ENCODE results near the gene INSYN2B. TPM values are rescaled to one million over a fixed set of nuclear protein-coding genes. Genes with fewer than 3 reads are reported as not detected.

Gene INSYN2B
- total RNA-seq, 6 donors from 2014 or later, result 0.06 to 0.10 TPM; not detected in 4

GRCh38 chr5:169913479-169913878, 66.8 kb downstream of the INSYN2B start:
- Histone ChIP-seq H3K4me3 (no peak overlapping the region), H3K27ac (no peak overlapping the region), H3K9me3 (no peaks in the 10 kb centered on the region), H3K36me3 (no peaks in the 10 kb centered on the region), H3K27me3 (no peaks in the 10 kb centered on the region), H3K4me1 (no peaks in the 10 kb centered on the region)
- no peak for DNase-seq
- TF ChIP-seq POLR2A (IDR thresholded peaks at IDR 0.05) (no peak), CTCF (IDR thresholded peaks at IDR 0.05) (no peak), POLR2AphosphoS5 (IDR thresholded peaks at IDR 0.05) (no peak), EP300 (IDR thresholded peaks at IDR 0.05) (no peak)
- WGBS, 2 donors, result 81 to 85% methylated on average over 2 of the region's 2 CpGs
- no peak for ATAC-seq (ENCODE audit: low FRiP score in 2 of 2)

- no peak overlapping the region for H3K27ac ChIP-seq
- no peaks in the 10 kb centered on the region for H3K27me3 ChIP-seq
- no peaks in the 10 kb centered on the region for H3K36me3 ChIP-seq
- 80 to 88% methylated on average over 4 of the region's 4 CpGs for WGBS, 2 donors
- DNase-seq (no peak), ATAC-seq (ENCODE audit: low FRiP score in 2 of 2) (no peak)
- no peak for TF ChIP-seq POLR2A (IDR thresholded peaks at IDR 0.05)
- no peak for TF ChIP-seq CTCF (IDR thresholded peaks at IDR 0.05)
- no peak for TF ChIP-seq EP300 (IDR thresholded peaks at IDR 0.05)
- TF ChIP-seq POLR2AphosphoS5 (IDR thresholded peaks at IDR 0.05), result no peak
- H3K4me1 ChIP-seq, result no peaks in the 10 kb centered on the region
- H3K4me3 ChIP-seq, result no peak overlapping the region
- no peaks in the 10 kb centered on the region for H3K9me3 ChIP-seq
These were observed 68.7 kb downstream of the INSYN2B start for GRCh38 chr5:169911448-169912212.

GRCh38 chr5:169910393-169910792, 69.9 kb downstream of the INSYN2B start:
- 69 to 90% methylated on average over 5 of the region's 5 CpGs for WGBS, 2 donors
- ATAC-seq (ENCODE audit: low FRiP score in 2 of 2) (no peak), DNase-seq (no peak)
- Histone ChIP-seq H3K4me1 (no peaks in the 10 kb centered on the region), H3K27ac (no peak overlapping the region), H3K4me3 (no peak overlapping the region), H3K9me3 (no peaks in the 10 kb centered on the region), H3K36me3 (no peaks in the 10 kb centered on the region), H3K27me3 (no peaks in the 10 kb centered on the region)
- TF ChIP-seq POLR2A (IDR thresholded peaks at IDR 0.05), result no peak
- no peak for TF ChIP-seq CTCF (IDR thresholded peaks at IDR 0.05)
- TF ChIP-seq EP300 (IDR thresholded peaks at IDR 0.05), result no peak
- TF ChIP-seq POLR2AphosphoS5 (IDR thresholded peaks at IDR 0.05), result no peak

- ATAC-seq (ENCODE audit: low FRiP score in 2 of 2) (no peak), DNase-seq (no peak)
- 72 to 97% methylated on average over 3 of the region's 3 CpGs for WGBS, 2 donors
- H3K36me3 ChIP-seq, result no peaks in the 10 kb centered on the region
- no peak overlapping the region for H3K27ac ChIP-seq
- no peaks in the 10 kb centered on the region for H3K4me1 ChIP-seq
- no peaks in the 10 kb centered on the region for H3K27me3 ChIP-seq
- TF ChIP-seq POLR2AphosphoS5 (IDR thresholded peaks at IDR 0.05), result no peak
- no peak for TF ChIP-seq CTCF (IDR thresholded peaks at IDR 0.05)
- no peak for TF ChIP-seq EP300 (IDR thresholded peaks at IDR 0.05)
- no peak for TF ChIP-seq POLR2A (IDR thresholded peaks at IDR 0.05)
- H3K9me3 ChIP-seq, result no peaks in the 10 kb centered on the region
- no peak overlapping the region for H3K4me3 ChIP-seq
These were observed 70.3 kb downstream of the INSYN2B start for GRCh38 chr5:169909945-169910344.

GRCh38 chr5:169908864-169909263, 71.4 kb downstream of the INSYN2B start:
- H3K4me1 ChIP-seq, result no peaks in the 10 kb centered on the region
- no peak for DNase-seq
- no peaks in the 10 kb centered on the region for H3K36me3 ChIP-seq
- no peak for ATAC-seq (ENCODE audit: low FRiP score in 2 of 2)
- no peaks in the 10 kb centered on the region for H3K27me3 ChIP-seq
- TF ChIP-seq POLR2A (IDR thresholded peaks at IDR 0.05) (no peak), POLR2AphosphoS5 (IDR thresholded peaks at IDR 0.05) (no peak), EP300 (IDR thresholded peaks at IDR 0.05) (no peak), CTCF (IDR thresholded peaks at IDR 0.05) (no peak)
- 88 to 100% methylated on average over 1 of the region's 1 CpG for WGBS, 2 donors
- no peak overlapping the region for H3K27ac ChIP-seq
- H3K9me3 ChIP-seq, result no peaks in the 10 kb centered on the region
- no peak overlapping the region for H3K4me3 ChIP-seq
